22Rv1 (cell line): Measurements from ENCODE around the gene USHBP1.

Experiments used
- ZFX ChIP-seq: fragments of 450-650 bp; IDR thresholded peaks from 2 replicates; pipeline ENCODE4 v1.6.1; 2017; ENCODE audit warnings: antibody characterized with exemption, borderline replicate concordance
- TF ChIP-seq, protein P1 (sequence below): fragments of 450-650 bp; IDR thresholded peaks from 2 replicates; pipeline ENCODE4 v1.5.1; 2017; ENCODE audit warnings: mild to moderate bottlenecking

GRCh38 chr19:17202713-17203112, 61.8 kb downstream of the USHBP1 start:
- TF ChIP-seq, protein P1, sequence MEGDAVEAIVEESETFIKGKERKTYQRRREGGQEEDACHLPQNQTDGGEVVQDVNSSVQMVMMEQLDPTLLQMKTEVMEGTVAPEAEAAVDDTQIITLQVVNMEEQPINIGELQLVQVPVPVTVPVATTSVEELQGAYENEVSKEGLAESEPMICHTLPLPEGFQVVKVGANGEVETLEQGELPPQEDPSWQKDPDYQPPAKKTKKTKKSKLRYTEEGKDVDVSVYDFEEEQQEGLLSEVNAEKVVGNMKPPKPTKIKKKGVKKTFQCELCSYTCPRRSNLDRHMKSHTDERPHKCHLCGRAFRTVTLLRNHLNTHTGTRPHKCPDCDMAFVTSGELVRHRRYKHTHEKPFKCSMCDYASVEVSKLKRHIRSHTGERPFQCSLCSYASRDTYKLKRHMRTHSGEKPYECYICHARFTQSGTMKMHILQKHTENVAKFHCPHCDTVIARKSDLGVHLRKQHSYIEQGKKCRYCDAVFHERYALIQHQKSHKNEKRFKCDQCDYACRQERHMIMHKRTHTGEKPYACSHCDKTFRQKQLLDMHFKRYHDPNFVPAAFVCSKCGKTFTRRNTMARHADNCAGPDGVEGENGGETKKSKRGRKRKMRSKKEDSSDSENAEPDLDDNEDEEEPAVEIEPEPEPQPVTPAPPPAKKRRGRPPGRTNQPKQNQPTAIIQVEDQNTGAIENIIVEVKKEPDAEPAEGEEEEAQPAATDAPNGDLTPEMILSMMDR: no peak
- TF ChIP-seq ZFX: no peak
